ENCODE data around the gene GAREM1.
"Not testable (repeated sequence)": the region's sequence is repeated elsewhere in the genome, so short reads cannot be mapped to it uniquely, and the experiment has no call there.

The GAREM1 gene

GRCh38 chr18:32346671-32347070, 124.0 kb downstream of the GAREM1 start:
- no peak overlapping the region for H3K4me3 Mint-ChIP-seq
- no peak overlapping the region for H3K27ac Mint-ChIP-seq
- no peaks in the 10 kb centered on the region for H3K9me3 Mint-ChIP-seq
- no peaks in the 10 kb centered on the region for H3K4me1 Mint-ChIP-seq
- peaks cover 4% of the 10 kb centered on the region for H3K27me3 Mint-ChIP-seq
- no peaks in the 10 kb centered on the region for H3K36me3 Mint-ChIP-seq

- H3K36me3 Mint-ChIP-seq = no peaks in the 10 kb centered on the region
- H3K4me3 Mint-ChIP-seq = no peak overlapping the region
- H3K27ac Mint-ChIP-seq = no peak overlapping the region
- H3K9me3 Mint-ChIP-seq = no peaks in the 10 kb centered on the region
- H3K4me1 Mint-ChIP-seq = no peaks in the 10 kb centered on the region
- peaks cover 4% of the 10 kb centered on the region for H3K27me3 Mint-ChIP-seq
Measured at GRCh38 chr18:32343634-32344033, 127.0 kb downstream of the GAREM1 start.

GRCh38 chr18:32341112-32341511, 129.6 kb downstream of the GAREM1 start:
- H3K4me3 Mint-ChIP-seq, H3K9me3 Mint-ChIP-seq, H3K36me3 Mint-ChIP-seq, H3K4me1 Mint-ChIP-seq, H3K27ac Mint-ChIP-seq, H3K27me3 Mint-ChIP-seq: not testable (repeated sequence)

GRCh38 chr18:32339045-32339444, 131.6 kb downstream of the GAREM1 start:
- H3K27ac Mint-ChIP-seq = no peak overlapping the region
- H3K4me3 Mint-ChIP-seq = no peak overlapping the region
- H3K36me3 Mint-ChIP-seq = no peaks in the 10 kb centered on the region
- H3K27me3 Mint-ChIP-seq = peaks cover 4% of the 10 kb centered on the region
- no peaks in the 10 kb centered on the region for H3K4me1 Mint-ChIP-seq
- H3K9me3 Mint-ChIP-seq = no peaks in the 10 kb centered on the region

GRCh38 chr18:32337821-32338220, 132.9 kb downstream of the GAREM1 start:
- Mint-ChIP-seq H3K27ac (no peak overlapping the region), H3K4me3 (no peak overlapping the region), H3K4me1 (no peaks in the 10 kb centered on the region), H3K36me3 (no peaks in the 10 kb centered on the region), H3K27me3 (peaks cover 2% of the 10 kb centered on the region), H3K9me3 (no peaks in the 10 kb centered on the region)

GRCh38 chr18:32337347-32337746, 133.3 kb downstream of the GAREM1 start:
- no peak overlapping the region for H3K27ac Mint-ChIP-seq
- no peaks in the 10 kb centered on the region for H3K27me3 Mint-ChIP-seq
- no peaks in the 10 kb centered on the region for H3K4me1 Mint-ChIP-seq

GRCh38 chr18:32335228-32335627, 135.5 kb downstream of the GAREM1 start:
- H3K4me3 Mint-ChIP-seq = no peak overlapping the region
- H3K9me3 Mint-ChIP-seq = no peaks in the 10 kb centered on the region
- H3K4me1 Mint-ChIP-seq = no peaks in the 10 kb centered on the region
- H3K36me3 Mint-ChIP-seq = no peaks in the 10 kb centered on the region
- no peak overlapping the region for H3K27ac Mint-ChIP-seq
- peaks cover 6% of the 10 kb centered on the region for H3K27me3 Mint-ChIP-seq

More at GRCh38 chr18:32337347-32337746, 133.3 kb downstream of the GAREM1 start:
- Mint-ChIP-seq H3K36me3 (no peaks in the 10 kb centered on the region), H3K9me3 (no peaks in the 10 kb centered on the region), H3K4me3 (no peak overlapping the region)

GRCh38 chr18:32333781-32334180, 136.9 kb downstream of the GAREM1 start:
- no peaks in the 10 kb centered on the region for H3K36me3 Mint-ChIP-seq
- peaks cover 6% of the 10 kb centered on the region for H3K27me3 Mint-ChIP-seq
- no peaks in the 10 kb centered on the region for H3K9me3 Mint-ChIP-seq
- no peaks in the 10 kb centered on the region for H3K4me1 Mint-ChIP-seq
- no peak overlapping the region for H3K27ac Mint-ChIP-seq
- H3K4me3 Mint-ChIP-seq = no peak overlapping the region

- H3K4me3 Mint-ChIP-seq = no peak overlapping the region
- peaks cover 6% of the 10 kb centered on the region for H3K27me3 Mint-ChIP-seq
- no peaks in the 10 kb centered on the region for H3K4me1 Mint-ChIP-seq
- H3K36me3 Mint-ChIP-seq = no peaks in the 10 kb centered on the region
- H3K9me3 Mint-ChIP-seq = no peaks in the 10 kb centered on the region
- no peak overlapping the region for H3K27ac Mint-ChIP-seq
Measured at GRCh38 chr18:32332708-32333107, 138.0 kb downstream of the GAREM1 start.

GRCh38 chr18:32328974-32329373, 141.7 kb downstream of the GAREM1 start:
- no peaks in the 10 kb centered on the region for H3K9me3 Mint-ChIP-seq
- no peaks in the 10 kb centered on the region for H3K36me3 Mint-ChIP-seq
- H3K27ac Mint-ChIP-seq = no peak overlapping the region
- no peak overlapping the region for H3K4me3 Mint-ChIP-seq
- peaks cover 15% of the 10 kb centered on the region for H3K27me3 Mint-ChIP-seq
- H3K4me1 Mint-ChIP-seq = no peaks in the 10 kb centered on the region

- no peak overlapping the region for H3K4me3 Mint-ChIP-seq
- no peaks in the 10 kb centered on the region for H3K4me1 Mint-ChIP-seq
- H3K27ac Mint-ChIP-seq = no peak overlapping the region
- peaks cover 15% of the 10 kb centered on the region for H3K27me3 Mint-ChIP-seq
- no peaks in the 10 kb centered on the region for H3K9me3 Mint-ChIP-seq
- no peaks in the 10 kb centered on the region for H3K36me3 Mint-ChIP-seq
Measured at GRCh38 chr18:32328379-32328778, 142.3 kb downstream of the GAREM1 start.

- Mint-ChIP-seq H3K9me3 (no peaks in the 10 kb centered on the region), H3K4me3 (no peak overlapping the region), H3K4me1 (no peaks in the 10 kb centered on the region), H3K27me3 (peaks cover 14% of the 10 kb centered on the region), H3K36me3 (no peaks in the 10 kb centered on the region), H3K27ac (no peak overlapping the region)
Measured at GRCh38 chr18:32326450-32327308, 144.0 kb downstream of the GAREM1 start.

GRCh38 chr18:32324181-32324580, 146.5 kb downstream of the GAREM1 start:
- H3K36me3 Mint-ChIP-seq = no peaks in the 10 kb centered on the region
- no peak overlapping the region for H3K27ac Mint-ChIP-seq
- H3K9me3 Mint-ChIP-seq = no peaks in the 10 kb centered on the region
- H3K4me3 Mint-ChIP-seq = no peak overlapping the region
- no peaks in the 10 kb centered on the region for H3K4me1 Mint-ChIP-seq
- peaks cover 17% of the 10 kb centered on the region for H3K27me3 Mint-ChIP-seq

- no peaks in the 10 kb centered on the region for H3K4me1 Mint-ChIP-seq
- no peaks in the 10 kb centered on the region for H3K36me3 Mint-ChIP-seq
- no peak overlapping the region for H3K27ac Mint-ChIP-seq
- no peak overlapping the region for H3K4me3 Mint-ChIP-seq
- H3K27me3 Mint-ChIP-seq = peaks cover 11% of the 10 kb centered on the region
- H3K9me3 Mint-ChIP-seq = no peaks in the 10 kb centered on the region
Measured at GRCh38 chr18:32321826-32322225, 148.9 kb downstream of the GAREM1 start.

GRCh38 chr18:32319084-32319483, 151.6 kb downstream of the GAREM1 start:
- no peaks in the 10 kb centered on the region for H3K4me1 Mint-ChIP-seq
- H3K27me3 Mint-ChIP-seq = peaks cover 8% of the 10 kb centered on the region
- H3K27ac Mint-ChIP-seq = no peak overlapping the region
- no peaks in the 10 kb centered on the region for H3K36me3 Mint-ChIP-seq
- no peak overlapping the region for H3K4me3 Mint-ChIP-seq
- H3K9me3 Mint-ChIP-seq = no peaks in the 10 kb centered on the region

- H3K27ac Mint-ChIP-seq = no peak overlapping the region
- H3K9me3 Mint-ChIP-seq = no peaks in the 10 kb centered on the region
- peaks cover 8% of the 10 kb centered on the region for H3K27me3 Mint-ChIP-seq
- no peaks in the 10 kb centered on the region for H3K36me3 Mint-ChIP-seq
- no peak overlapping the region for H3K4me3 Mint-ChIP-seq
- no peaks in the 10 kb centered on the region for H3K4me1 Mint-ChIP-seq
Measured at GRCh38 chr18:32318581-32318980, 152.1 kb downstream of the GAREM1 start.

- H3K27me3 Mint-ChIP-seq = peaks cover 6% of the 10 kb centered on the region
- H3K36me3 Mint-ChIP-seq = no peaks in the 10 kb centered on the region
- H3K27ac Mint-ChIP-seq = no peak overlapping the region
Measured at GRCh38 chr18:32317651-32318050, 153.0 kb downstream of the GAREM1 start.

More at GRCh38 chr18:32317651-32318050, 153.0 kb downstream of the GAREM1 start:
- Mint-ChIP-seq H3K9me3 (no peaks in the 10 kb centered on the region), H3K4me1 (no peaks in the 10 kb centered on the region), H3K4me3 (no peak overlapping the region)

Measured in activated naive CD4-positive, alpha-beta T cell treated with anti-CD3 and anti-CD28 coated beads, Interleukin-2, amount 50 U/mL, for 24 hours (primary cell).